OCI-LY1 (cell line): Measurements from ENCODE around the gene ANTXR1.

ENCODE experiments used
- H2AFZ ChIP-seq: fragments of 200-600 bp; sonication (generic), shearing (Covaris generic); 2 replicates; pipeline ENCODE4 v1.6.0; 2014; ENCODE audit warnings: antibody characterized with exemption, mild to moderate bottlenecking, low read length
- H3F3A ChIP-seq: fragments of 200-600 bp; sonication (generic), shearing (Covaris generic); 2 replicates; pipeline ENCODE4 v1.6.0; 2014; ENCODE audit warnings: mild to moderate bottlenecking, antibody characterized with exemption, low read length, moderate library complexity; ENCODE audit not compliant: insufficient read depth
- H3K27ac ChIP-seq: fragments of 200-600 bp; sonication (generic); 2 replicates; pipeline ENCODE4 v1.5.1; 2014; ENCODE audit warnings: low read length, mixed run types, mild to moderate bottlenecking, low read depth; ENCODE audit not compliant: poor library complexity, severe bottlenecking
- H3K27me3 ChIP-seq: fragments of 200-600 bp; sonication (generic); 2 replicates; pipeline ENCODE4 v1.6.0; 2014; ENCODE audit warnings: antibody characterized with exemption, mild to moderate bottlenecking, low read length, moderate library complexity; ENCODE audit not compliant: insufficient read depth
- H3K36me3 ChIP-seq: fragments of 200-600 bp; sonication (generic); 2 replicates; pipeline ENCODE4 v1.6.1; 2014; ENCODE audit warnings: mild to moderate bottlenecking, antibody characterized with exemption, low read length, moderate library complexity, mixed read lengths; ENCODE audit not compliant: insufficient read depth
- H3K4me1 ChIP-seq: fragments of 200-600 bp; sonication (generic); 2 replicates; pipeline ENCODE4 v1.5.1; 2014; ENCODE audit warnings: mild to moderate bottlenecking, low read length, moderate library complexity; ENCODE audit not compliant: insufficient read depth, severe bottlenecking
- H3K4me2 ChIP-seq: fragments of 200-600 bp; sonication (generic), shearing (Covaris generic); 2 replicates; pipeline ENCODE4 v1.6.1; 2014; ENCODE audit warnings: low read length
- H3K4me3 ChIP-seq: fragments of 200-600 bp; sonication (generic); 2 replicates; pipeline ENCODE4 v1.5.1; 2014; ENCODE audit warnings: low read length, low read depth, mild to moderate bottlenecking, mixed read lengths; ENCODE audit not compliant: poor library complexity, severe bottlenecking
- H3K79me2 ChIP-seq: fragments of 200-600 bp; shearing (Covaris generic); 2 replicates; pipeline ENCODE4 v1.6.1; 2016; ENCODE audit warnings: mixed run types, low read length, mixed read lengths; ENCODE audit not compliant: insufficient read depth
- H3K9ac ChIP-seq: fragments of 200-600 bp; sonication (generic), shearing (Covaris generic); 2 replicates; pipeline ENCODE4 v1.6.1; 2014; ENCODE audit warnings: mild to moderate bottlenecking, low read length, mixed read lengths
- H3K9me2 ChIP-seq: fragments of 200-600 bp; sonication (generic), shearing (Covaris generic); 2 replicates; pipeline ENCODE4 v1.6.1; 2014; ENCODE audit warnings: low read depth, mild to moderate bottlenecking, low read length, mixed read lengths
- H3K9me3 ChIP-seq: fragments of 200-600 bp; shearing (Covaris generic); 2 replicates; pipeline ENCODE4 v1.6.1; 2014; ENCODE audit warnings: low read length, mixed read lengths
- H4K20me1 ChIP-seq: fragments of 200-600 bp; sonication (generic), shearing (Covaris generic); 2 replicates; pipeline ENCODE4 v1.6.0; 2016; ENCODE audit warnings: mild to moderate bottlenecking, low read length; ENCODE audit not compliant: insufficient read depth
- EZH2 ChIP-seq: fragments of 200-600 bp; sonication (generic), shearing (Covaris generic); IDR thresholded peaks from 2 replicates; pipeline ENCODE4 v1.8.0; 2017; ENCODE audit warnings: borderline replicate concordance, mixed run types, mild to moderate bottlenecking, antibody characterized with exemption, low read length, moderate library complexity, mixed read lengths
- TF ChIP-seq, protein P1 (sequence below): fragments of 200-600 bp; sonication (generic), shearing (Covaris generic); IDR thresholded peaks from 2 replicates; pipeline ENCODE4 v1.5.1; 2017; ENCODE audit warnings: mild to moderate bottlenecking, antibody characterized with exemption, low read length, moderate library complexity, mixed read lengths

ANTXR1 gene

DNA sequence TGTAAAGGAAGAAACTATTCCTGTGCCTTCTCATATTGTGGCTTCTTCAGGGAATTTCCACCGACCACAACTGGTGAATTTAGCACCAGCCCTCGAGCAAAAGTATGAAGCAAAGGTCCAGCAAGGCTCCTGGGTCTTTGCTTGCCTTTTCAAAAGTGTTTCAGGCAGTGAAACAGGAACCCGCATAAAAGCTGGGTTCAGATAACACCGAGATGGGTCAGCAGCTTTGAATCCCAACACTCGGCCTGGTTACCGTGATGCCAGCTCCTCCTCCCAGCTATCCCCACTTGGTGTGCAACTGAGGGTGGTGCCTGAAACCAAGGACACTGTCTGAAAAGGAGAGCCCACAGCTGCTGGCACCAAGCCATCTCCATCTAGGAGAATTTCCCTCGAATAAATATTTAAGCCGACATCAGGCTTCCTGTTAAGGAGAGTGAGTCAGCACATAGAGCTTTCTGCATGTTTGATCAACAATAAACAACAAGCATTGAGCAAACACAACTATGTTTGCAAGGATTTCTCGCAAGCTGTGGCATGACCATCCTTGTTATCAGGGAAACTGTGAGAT is 69.5 kb downstream of the ANTXR1 start:
- Histone ChIP-seq H3K9ac (no peak overlapping the region), H2AFZ (no peak overlapping the region), H3K79me2 (no peaks in the 10 kb centered on the region), H3K27ac (no peak overlapping the region), H3K36me3 (no peaks in the 10 kb centered on the region), H3K27me3 (no peaks in the 10 kb centered on the region), H3K9me2 (no peaks in the 10 kb centered on the region), H4K20me1 (no peaks in the 10 kb centered on the region), H3F3A (no peaks in the 10 kb centered on the region), H3K4me3 (no peak overlapping the region), H3K4me2 (no peak overlapping the region), H3K4me1 (no peaks in the 10 kb centered on the region), H3K9me3 (no peaks in the 10 kb centered on the region)
- TF ChIP-seq, protein P1, sequence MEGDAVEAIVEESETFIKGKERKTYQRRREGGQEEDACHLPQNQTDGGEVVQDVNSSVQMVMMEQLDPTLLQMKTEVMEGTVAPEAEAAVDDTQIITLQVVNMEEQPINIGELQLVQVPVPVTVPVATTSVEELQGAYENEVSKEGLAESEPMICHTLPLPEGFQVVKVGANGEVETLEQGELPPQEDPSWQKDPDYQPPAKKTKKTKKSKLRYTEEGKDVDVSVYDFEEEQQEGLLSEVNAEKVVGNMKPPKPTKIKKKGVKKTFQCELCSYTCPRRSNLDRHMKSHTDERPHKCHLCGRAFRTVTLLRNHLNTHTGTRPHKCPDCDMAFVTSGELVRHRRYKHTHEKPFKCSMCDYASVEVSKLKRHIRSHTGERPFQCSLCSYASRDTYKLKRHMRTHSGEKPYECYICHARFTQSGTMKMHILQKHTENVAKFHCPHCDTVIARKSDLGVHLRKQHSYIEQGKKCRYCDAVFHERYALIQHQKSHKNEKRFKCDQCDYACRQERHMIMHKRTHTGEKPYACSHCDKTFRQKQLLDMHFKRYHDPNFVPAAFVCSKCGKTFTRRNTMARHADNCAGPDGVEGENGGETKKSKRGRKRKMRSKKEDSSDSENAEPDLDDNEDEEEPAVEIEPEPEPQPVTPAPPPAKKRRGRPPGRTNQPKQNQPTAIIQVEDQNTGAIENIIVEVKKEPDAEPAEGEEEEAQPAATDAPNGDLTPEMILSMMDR = no peak
- TF ChIP-seq EZH2 = no peak

DNA sequence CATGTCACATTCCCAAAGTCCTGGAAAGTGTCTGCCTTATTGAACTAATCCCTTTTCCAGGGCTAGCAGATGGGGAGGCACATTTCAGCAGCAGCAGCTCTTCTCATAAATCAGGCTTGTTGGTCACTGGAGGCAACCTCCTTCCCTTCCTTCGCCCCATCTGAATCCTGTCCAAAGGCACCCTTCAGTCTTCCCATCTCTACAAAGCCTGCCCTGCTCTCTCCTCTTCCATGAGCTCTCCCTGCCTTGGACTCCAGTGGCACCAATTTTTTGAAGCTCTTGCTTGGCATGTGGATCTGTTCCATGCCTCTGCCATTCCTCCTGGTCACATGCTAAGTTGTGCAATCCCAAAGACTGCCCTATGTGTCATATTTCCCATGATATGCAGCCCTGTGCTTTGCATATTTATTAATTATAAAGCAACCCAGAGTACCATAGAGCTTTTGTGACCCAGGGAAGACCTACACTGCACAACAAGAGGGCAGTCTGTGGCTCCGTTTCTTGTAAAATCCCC is 70.3 kb downstream of the ANTXR1 start:
- H3K36me3 ChIP-seq = no peaks in the 10 kb centered on the region
- no peaks in the 10 kb centered on the region for H3K4me1 ChIP-seq
- no peak for TF ChIP-seq EZH2
- TF ChIP-seq, protein P1 = no peak
- H4K20me1 ChIP-seq = no peaks in the 10 kb centered on the region
- no peaks in the 10 kb centered on the region for H3K9me2 ChIP-seq
- no peak overlapping the region for H3K4me3 ChIP-seq
- no peaks in the 10 kb centered on the region for H3F3A ChIP-seq
- no peak overlapping the region for H3K4me2 ChIP-seq
- H3K9me3 ChIP-seq = no peaks in the 10 kb centered on the region
- no peaks in the 10 kb centered on the region for H3K79me2 ChIP-seq
- no peak overlapping the region for H2AFZ ChIP-seq
- no peak overlapping the region for H3K27ac ChIP-seq
- no peak overlapping the region for H3K9ac ChIP-seq
- no peaks in the 10 kb centered on the region for H3K27me3 ChIP-seq

DNA sequence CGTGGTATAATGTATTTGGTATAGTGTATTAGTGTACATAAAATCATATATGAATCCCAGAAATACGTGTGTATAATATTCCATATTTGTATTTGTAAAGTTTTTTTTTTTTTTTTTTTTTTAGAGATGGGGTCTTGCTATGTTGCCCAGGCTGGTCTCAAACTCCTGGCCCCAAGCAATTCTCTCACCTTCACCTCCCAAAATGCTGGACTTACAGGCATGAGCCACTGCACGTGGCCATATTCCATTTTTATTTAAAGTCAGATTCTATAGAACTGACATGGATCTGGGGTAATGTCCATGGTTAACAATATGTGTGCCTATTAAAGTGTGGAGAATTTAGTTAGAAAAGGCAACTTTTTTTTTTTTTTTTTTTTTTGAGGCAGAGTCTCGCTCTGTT is 71.5 kb downstream of the ANTXR1 start:
- H3K9me2 ChIP-seq = no peaks in the 10 kb centered on the region
- H4K20me1 ChIP-seq = no peaks in the 10 kb centered on the region
- H3K9ac ChIP-seq = no peak overlapping the region
- H3F3A ChIP-seq = no peaks in the 10 kb centered on the region
- no peak for TF ChIP-seq EZH2
- TF ChIP-seq, protein P1 = no peak
- H2AFZ ChIP-seq = no peak overlapping the region
- no peaks in the 10 kb centered on the region for H3K27me3 ChIP-seq
- no peaks in the 10 kb centered on the region for H3K9me3 ChIP-seq
- H3K4me3 ChIP-seq = no peak overlapping the region
- no peaks in the 10 kb centered on the region for H3K36me3 ChIP-seq
- H3K4me1 ChIP-seq = no peaks in the 10 kb centered on the region
- H3K4me2 ChIP-seq = no peak overlapping the region
- no peaks in the 10 kb centered on the region for H3K79me2 ChIP-seq
- H3K27ac ChIP-seq = no peak overlapping the region
